Fibroblast of skin of left biceps (primary cell): ENCODE results near the gene PPP1R2C.

ENCODE experiments used
- DNase-seq, 2 experiments: peaks; one replicate each; pipeline ENCODE4 v3.0.0-alpha.2; 2013; ENCODE audit warnings: low read depth in 2 of 2

PPP1R2C gene

GRCh38 chrX:42778096-42778495 lies at the start of gene PPP1R2C:
Gene PPP1R2C (minus strand): TSS chrX:42778163. CDS start chrX:42778079, 84 bp downstream.
- no peak for DNase-seq

GRCh38 chrX:42825201-42825600 lies 47.2 kb upstream of the PPP1R2C start:
- no peak for DNase-seq

GRCh38 chrX:42824541-42824940 lies 46.6 kb upstream of the PPP1R2C start:
- no peak for DNase-seq

GRCh38 chrX:42823443-42823842 lies 45.5 kb upstream of the PPP1R2C start:
- no peak for DNase-seq

- DNase-seq = no peak
Observed at GRCh38 chrX:42821803-42822443, 44.0 kb upstream of the PPP1R2C start.

DNA sequence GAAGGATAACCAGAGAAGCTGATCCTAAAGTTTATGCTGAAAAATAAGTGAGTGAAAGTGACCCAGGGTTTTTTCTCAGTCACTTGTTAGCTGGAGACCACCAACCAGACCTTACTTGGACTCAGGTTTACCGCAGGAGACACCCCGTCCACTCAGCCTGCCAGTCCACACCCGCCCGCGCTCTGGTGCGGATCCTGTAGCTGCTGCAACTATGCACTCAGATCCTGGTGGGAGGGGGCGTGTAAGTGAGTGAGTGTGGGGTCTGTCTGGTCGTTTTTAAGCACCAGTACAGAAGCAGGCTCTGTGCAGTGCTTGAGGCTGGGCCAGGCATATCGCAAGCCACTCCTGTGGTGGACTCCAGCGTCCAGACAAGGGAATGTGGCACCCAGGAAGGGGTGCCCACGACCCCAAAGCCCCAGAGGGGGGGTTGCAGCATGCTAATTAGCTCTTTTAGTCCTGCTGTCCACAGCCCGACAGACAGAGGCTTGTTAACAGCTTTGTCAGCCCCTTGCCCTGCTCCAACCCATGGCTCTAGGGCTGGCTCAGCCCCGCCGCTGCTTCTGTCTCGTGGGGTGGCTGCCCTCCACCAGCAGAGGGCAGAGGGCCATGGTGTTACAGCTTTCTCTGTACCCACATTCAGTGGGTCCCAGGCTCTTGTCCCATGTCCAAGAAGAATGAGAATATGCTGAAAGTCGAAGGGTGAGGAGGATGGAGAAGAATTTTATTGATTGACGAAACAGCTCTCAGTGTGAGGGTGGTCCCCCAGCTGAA lies 40.4 kb upstream of the PPP1R2C start:
- DNase-seq = no peak

DNA sequence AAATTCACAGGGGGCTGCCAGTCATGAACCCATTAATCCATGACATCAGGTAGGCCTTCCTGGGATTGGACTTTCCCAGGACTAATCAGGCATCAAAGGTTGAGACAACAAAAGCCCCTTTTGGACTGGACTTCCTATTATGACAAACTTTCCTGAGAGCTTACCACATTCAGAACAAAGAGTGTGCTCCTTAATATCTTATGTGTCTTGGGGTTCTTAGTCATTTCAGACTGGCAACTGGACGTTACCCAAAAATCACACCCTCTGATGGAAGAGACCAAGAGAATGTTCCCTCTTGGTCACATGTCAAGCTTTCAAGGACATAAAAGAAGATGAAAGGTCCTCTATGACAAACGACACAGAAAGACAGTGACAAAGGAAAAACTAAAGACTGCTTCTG lies 31.6 kb upstream of the PPP1R2C start:
- no peak for DNase-seq

- no peak for DNase-seq
Observed at GRCh38 chrX:42807393-42807792, 29.4 kb upstream of the PPP1R2C start.

GRCh38 chrX:42804524-42804923 lies 26.6 kb upstream of the PPP1R2C start:
- DNase-seq = no peak

- peak; percentile 24 to 29 for DNase-seq
Observed at GRCh38 chrX:42803320-42803719, 25.4 kb upstream of the PPP1R2C start.

DNA sequence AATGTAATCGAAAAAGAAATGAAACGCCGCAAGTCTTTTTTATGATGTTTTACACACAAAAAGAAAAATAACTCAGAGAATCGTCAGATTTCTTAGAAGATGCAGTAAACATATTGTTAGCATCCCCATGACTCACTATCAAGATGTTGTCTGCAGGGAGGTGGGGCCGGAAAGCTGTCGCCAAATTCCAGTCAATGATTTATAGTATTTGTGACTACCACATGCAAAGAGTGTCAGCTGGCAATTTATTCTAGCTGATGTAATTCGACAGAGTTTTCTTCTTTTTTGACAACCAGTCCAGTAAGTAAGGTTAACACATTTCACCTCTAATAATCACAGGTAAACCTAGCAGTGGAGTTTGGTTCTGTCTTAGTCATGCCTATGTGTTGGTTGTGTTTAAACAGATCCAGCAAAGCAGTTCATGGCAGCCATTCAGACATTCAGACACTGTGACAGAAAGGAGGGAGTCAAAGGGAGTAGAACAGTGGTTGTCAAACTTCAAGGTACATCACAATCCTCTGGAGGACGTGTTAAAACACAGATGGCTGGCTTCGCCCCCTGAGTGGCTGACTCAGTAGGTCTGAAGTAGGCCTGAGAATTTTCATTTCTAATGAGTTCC lies 19.8 kb upstream of the PPP1R2C start:
- DNase-seq = peak in 1 of 2 experiments; percentile 13

DNA sequence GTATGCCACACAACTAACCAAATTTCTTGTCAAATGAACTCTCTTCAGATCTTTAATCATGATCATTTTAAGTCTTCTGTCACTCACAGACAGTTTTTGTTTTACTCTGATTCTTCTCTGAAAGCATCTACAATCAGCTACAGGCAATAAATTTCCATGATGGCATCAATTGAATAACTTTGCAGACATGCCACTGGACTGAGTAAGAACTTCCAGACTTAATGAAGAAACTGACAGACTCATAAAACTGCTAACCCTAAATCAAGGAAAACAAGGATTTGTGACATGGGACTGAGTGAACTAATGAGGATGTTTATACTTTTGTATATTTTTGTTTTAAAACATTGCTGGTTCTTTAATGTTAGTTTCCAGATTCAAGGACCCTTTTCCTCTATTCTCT lies 5.5 kb upstream of the PPP1R2C start:
- no peak for DNase-seq

- no peak for DNase-seq
Observed at GRCh38 chrX:42776195-42776594, 1.8 kb downstream of the PPP1R2C start.

DNA sequence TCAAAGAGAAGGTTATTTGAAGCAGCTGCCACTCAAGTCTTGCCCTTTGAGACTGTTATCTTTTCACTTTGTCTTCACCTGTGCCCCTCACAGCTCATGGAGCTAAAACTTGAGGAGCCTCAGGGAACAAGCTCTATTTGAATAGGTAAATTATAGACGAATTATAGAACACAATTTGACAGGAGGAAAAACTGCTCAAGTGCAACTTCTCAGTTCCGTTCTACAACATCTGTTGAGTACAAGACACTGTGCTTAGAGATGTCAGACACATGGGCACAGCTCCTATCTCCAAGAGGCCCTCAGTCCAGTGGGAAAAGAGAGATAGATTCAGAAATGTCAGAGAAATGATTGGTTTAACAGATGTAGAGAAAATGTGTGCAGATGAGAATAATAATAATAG lies 5.1 kb downstream of the PPP1R2C start:
- no peak for DNase-seq

DNA sequence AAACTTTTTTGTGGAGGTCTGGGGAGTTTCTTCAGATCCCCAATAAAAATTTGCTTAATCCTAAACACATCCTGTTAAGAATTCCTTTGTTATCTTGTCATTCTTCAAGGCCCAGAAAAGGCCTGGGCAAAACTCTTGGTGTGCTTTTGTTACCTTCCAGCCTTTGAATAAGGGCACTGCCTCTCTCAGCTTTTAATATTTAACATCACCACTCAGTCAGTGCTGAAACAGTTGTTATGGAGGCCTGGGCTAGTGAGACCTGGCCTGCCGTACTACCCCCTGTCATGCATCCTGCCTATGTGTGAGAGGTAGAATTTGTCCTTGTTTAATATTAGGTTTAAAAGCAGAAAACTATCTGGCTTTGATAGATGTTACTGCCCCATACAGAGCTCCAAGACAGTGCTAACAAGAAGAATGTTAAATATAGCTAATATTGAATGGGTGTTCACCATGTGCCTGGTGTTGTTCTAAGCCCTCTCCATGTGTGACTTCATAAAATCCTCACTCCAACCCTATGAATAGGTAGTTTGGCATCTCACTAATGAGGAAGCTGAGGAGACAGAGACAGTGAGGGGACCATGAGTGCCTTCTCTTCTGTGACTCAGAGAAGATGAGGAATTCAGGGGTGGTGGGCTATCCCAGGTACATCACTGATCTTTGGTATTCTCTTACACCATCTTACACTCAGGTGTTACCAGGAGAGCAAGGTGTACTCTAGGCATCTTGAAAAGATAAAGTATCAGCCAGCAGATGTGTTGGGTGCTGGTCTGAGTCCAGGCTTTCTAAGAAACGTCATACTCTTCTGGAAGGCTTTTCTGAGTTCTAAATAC lies 6.2 kb downstream of the PPP1R2C start:
- no peak for DNase-seq

DNA sequence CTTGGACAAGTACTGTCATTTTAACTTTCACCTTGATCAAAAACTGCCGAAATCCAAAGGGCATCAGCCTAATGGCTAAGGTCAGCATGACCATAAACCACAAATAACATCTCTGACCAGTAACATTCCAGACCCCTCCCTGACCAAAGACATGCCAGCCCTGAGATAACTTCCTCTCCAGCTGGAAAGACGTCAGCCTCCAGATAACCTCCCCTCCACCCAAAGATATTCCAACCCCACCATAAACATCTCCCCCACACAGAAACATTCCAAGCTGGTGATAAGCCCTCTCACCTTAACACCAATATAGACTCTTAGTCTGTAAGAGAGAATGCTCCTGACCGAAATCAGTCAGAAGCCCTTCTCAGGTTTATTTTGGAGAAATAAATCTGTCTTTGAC lies 7.4 kb downstream of the PPP1R2C start:
- DNase-seq = no peak

GRCh38 chrX:42759881-42760280 lies 18.1 kb downstream of the PPP1R2C start:
- no peak for DNase-seq

DNA sequence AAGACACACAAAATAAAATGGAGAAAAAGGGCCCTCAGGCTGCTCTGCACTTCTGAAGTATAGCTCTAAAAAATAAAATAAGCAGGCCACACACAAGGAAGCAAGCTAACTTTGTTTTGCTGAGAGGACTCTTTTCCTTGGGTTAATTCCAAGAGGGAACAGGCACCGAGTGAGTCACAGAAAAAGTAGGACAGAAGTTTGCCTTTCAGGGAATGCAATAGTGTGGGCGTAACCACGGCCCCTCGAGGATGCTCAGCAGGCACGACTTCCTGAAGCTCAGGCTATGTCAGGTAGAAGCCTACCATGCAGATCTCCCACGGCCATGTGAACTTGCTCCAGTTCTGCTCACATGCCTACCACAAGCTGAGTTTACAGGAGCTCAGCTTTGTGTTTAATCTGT lies 22.1 kb downstream of the PPP1R2C start:
- no peak for DNase-seq

DNA sequence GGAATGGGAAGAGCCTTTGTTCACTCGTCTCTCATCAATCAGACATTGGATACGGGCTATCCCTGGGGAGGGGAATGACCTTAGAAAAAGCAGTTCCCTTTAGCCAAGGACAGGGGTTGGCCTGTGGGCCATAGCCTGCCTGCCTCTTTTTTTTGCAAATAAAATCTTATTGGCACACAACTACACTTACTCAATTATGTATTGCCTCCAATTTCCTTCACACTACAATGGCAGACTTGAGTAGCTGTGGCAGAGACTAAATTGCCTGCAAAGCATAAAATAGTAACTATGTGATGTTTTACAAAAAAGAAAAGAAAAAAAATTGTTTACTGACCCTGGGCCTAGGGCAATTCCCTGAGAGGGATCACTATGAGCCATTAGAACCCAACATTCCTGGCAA lies 23.4 kb downstream of the PPP1R2C start:
- DNase-seq = no peak

DNA sequence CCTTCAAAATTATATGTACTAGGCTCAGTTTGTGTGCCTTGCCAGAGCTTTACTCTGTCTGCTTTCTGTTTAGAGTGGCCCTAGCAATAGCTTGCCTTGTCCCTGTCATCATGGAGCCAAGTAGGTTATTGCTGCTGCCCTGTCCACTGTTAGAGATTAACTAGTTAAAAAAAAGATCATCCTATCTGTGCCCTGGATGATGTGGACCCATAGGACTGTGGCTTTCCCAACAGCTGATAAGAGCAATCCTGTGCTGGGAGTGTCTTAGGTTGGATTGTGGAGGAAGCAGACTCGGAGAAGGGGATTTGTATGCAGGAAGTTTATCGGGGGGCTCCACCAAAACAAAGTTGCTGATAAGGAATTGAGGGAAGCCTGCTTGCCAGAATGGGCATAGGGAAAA lies 23.8 kb downstream of the PPP1R2C start:
- no peak for DNase-seq

DNA sequence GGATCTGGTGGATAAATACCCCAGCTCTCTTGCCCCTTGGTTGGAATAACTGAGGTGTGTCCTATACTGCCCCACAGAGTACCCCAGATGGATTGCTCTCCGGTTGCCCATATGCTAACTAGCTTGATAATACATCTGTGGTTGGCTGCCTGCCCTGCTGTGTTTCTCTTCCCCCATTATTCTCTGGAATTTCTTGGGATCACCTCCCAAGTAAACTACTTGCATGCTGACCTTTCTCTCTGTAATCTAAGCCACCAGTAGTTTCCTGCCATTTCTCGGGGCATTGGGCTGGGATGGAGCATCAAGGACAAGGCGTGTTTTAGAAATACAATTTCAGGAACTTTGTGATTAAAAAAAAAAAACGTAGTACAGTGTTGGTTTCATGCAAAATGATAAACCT lies 25.2 kb downstream of the PPP1R2C start:
- DNase-seq = no peak

DNA sequence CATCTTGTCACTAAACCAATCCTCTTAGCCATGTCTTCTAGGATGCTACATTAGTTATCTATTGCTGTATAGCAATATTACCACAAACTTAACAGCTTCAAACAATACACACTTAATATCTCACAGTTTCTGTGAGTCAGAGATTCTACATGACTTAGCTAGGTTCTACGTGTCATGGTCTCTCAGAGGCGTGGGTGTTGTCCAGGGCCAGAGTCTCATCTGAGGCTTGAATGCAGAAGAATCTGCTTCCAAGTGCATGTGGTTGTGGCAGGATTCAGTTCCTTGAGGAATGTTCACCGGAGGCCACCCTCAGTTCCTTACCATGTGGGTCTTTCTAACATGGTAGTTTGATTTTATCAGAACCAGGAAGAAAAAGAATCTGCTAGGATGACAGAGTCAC lies 26.4 kb downstream of the PPP1R2C start:
- no peak for DNase-seq
